Measurements from ENCODE around the gene ZNF358. TPM values are rescaled to one million over a fixed set of nuclear protein-coding genes. Genes with fewer than 3 reads are reported as not detected.

The ZNF358 gene
- total RNA-seq, 1 donor from 2014 or later, result 16.9 TPM

DNA sequence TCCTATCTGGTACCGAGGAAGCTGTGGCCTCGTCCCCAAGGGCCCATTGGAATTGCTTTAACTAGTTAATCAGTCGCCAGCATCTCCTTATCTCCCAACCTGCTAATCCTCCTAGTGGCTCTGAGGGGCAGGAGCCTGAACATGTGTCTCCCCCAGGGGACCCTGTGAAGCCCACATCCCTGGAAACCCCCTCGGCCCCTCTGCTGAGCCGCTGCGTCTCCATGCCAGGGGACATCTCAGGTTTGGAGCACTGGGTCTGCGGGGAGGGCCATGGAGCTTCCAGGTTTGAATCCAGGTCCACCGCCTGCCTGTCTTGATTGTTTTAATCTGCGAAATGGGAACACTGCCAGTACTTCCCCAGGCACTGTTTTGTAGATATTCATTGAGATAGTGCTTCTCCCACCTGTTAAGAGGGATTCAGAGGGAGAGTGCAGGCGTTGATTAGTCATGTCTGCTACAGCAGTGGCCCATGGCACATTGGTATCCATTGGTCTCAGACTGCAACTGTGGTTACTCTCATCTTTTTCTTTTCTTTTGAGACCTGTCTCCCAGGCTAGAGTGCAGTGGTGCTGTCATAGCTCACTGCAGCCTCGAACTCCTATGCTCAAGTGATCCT is 26.0 kb downstream of the ZNF358 start:
- H2AFZ ChIP-seq (replicated peaks), result no peak overlapping the region
- TF ChIP-seq, protein P1, sequence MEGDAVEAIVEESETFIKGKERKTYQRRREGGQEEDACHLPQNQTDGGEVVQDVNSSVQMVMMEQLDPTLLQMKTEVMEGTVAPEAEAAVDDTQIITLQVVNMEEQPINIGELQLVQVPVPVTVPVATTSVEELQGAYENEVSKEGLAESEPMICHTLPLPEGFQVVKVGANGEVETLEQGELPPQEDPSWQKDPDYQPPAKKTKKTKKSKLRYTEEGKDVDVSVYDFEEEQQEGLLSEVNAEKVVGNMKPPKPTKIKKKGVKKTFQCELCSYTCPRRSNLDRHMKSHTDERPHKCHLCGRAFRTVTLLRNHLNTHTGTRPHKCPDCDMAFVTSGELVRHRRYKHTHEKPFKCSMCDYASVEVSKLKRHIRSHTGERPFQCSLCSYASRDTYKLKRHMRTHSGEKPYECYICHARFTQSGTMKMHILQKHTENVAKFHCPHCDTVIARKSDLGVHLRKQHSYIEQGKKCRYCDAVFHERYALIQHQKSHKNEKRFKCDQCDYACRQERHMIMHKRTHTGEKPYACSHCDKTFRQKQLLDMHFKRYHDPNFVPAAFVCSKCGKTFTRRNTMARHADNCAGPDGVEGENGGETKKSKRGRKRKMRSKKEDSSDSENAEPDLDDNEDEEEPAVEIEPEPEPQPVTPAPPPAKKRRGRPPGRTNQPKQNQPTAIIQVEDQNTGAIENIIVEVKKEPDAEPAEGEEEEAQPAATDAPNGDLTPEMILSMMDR (IDR thresholded peaks at IDR 0.05), result no peak
- no peak for TF ChIP-seq EZH2 (IDR thresholded peaks at IDR 0.05)
- no peak for TF ChIP-seq EZH2phosphoT487 (IDR thresholded peaks at IDR 0.05)
- Mint-ChIP-seq H3K9me3 (no peaks in the 10 kb centered on the region), H3K4me3 (no peak overlapping the region), H3K4me1 (no peaks in the 10 kb centered on the region), H3K27me3 (ENCODE audit: insufficient read depth, low read depth) (peaks cover 6% of the 10 kb centered on the region), H3K27ac (no peak overlapping the region), H3K36me3 (peaks cover 18% of the 10 kb centered on the region)
- no peak for DNase-seq (ENCODE audit: low spot score)
- H3K9ac ChIP-seq, result no peak overlapping the region
- H4K20me1 ChIP-seq (ENCODE audit: low read depth), result no peaks in the 10 kb centered on the region
- no peaks in the 10 kb centered on the region for H3K9me3 ChIP-seq (ENCODE audit: low read depth)
- no peaks in the 10 kb centered on the region for H3K4me1 ChIP-seq
- no peak overlapping the region for H3K27ac ChIP-seq
- no peaks in the 10 kb centered on the region for H3F3A ChIP-seq (ENCODE audit: low read depth)
- no peak overlapping the region for H3K4me3 ChIP-seq
- H3K27me3 ChIP-seq, result no peaks in the 10 kb centered on the region
- H3K4me2 ChIP-seq, result no peak overlapping the region
- H3K79me2 ChIP-seq (ENCODE audit: low read depth), result no peaks in the 10 kb centered on the region
- H3K36me3 ChIP-seq, result no peaks in the 10 kb centered on the region

DNA sequence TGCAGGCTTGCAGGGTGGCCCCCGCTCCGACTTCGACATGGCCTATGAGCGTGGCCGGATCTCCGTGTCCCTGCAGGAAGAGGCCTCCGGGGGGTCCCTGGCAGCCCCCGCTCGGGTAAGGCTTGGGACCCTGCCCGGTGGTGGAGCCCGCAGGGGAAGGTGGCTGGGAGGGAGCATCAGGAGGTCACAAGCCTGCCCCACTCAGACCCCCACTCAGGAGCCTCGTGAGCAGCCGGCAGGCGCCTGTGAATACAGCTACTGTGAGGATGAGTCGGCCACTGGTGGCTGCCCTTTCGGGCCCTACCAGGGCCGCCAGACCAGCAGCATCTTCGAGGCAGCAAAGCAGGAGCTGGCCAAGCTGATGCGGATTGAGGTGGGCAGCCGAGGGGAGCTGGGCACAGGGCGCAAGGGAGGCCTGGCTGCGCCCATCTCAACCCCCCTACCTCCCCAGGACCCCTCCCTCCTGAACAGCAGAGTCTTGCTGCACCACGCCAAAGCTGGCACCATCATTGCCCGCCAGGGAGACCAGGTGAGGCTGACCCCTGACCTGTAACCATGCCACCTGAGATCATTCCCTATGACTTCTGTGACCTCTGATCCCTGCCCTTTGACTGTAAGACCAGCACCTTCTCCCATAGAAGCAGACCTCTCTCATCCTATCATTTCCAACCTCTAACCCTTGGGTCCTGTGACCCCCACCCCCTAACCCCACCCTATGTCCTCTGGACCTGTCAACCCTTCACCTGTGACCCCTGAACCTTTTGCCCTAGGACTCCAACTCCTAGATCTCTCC is 26.8 kb downstream of the ZNF358 start:
- H3K27me3 ChIP-seq, result no peaks in the 10 kb centered on the region
- TF ChIP-seq EZH2 (IDR thresholded peaks at IDR 0.05) (no peak), EZH2phosphoT487 (IDR thresholded peaks at IDR 0.05) (no peak)
- TF ChIP-seq, protein P1 (IDR thresholded peaks at IDR 0.05), result no peak
- H3K27ac ChIP-seq, result no peak overlapping the region
- Mint-ChIP-seq H3K4me1 (no peaks in the 10 kb centered on the region), H3K36me3 (peaks cover 15% of the 10 kb centered on the region), H3K4me3 (no peak overlapping the region), H3K27me3 (ENCODE audit: insufficient read depth, low read depth) (peaks cover 4% of the 10 kb centered on the region), H3K9me3 (no peaks in the 10 kb centered on the region), H3K27ac (no peak overlapping the region)
- no peaks in the 10 kb centered on the region for H3K36me3 ChIP-seq
- no peak overlapping the region for H2AFZ ChIP-seq (replicated peaks)
- no peak overlapping the region for H3K4me3 ChIP-seq
- H3K9ac ChIP-seq, result no peak overlapping the region
- H3K79me2 ChIP-seq (ENCODE audit: low read depth), result no peaks in the 10 kb centered on the region
- H3K4me2 ChIP-seq, result no peak overlapping the region
- H3F3A ChIP-seq (ENCODE audit: low read depth), result no peaks in the 10 kb centered on the region
- H3K9me3 ChIP-seq (ENCODE audit: low read depth), result no peaks in the 10 kb centered on the region
- H3K4me1 ChIP-seq, result no peaks in the 10 kb centered on the region
- H4K20me1 ChIP-seq (ENCODE audit: low read depth), result no peaks in the 10 kb centered on the region
- no peak for DNase-seq (ENCODE audit: low spot score)

DNA sequence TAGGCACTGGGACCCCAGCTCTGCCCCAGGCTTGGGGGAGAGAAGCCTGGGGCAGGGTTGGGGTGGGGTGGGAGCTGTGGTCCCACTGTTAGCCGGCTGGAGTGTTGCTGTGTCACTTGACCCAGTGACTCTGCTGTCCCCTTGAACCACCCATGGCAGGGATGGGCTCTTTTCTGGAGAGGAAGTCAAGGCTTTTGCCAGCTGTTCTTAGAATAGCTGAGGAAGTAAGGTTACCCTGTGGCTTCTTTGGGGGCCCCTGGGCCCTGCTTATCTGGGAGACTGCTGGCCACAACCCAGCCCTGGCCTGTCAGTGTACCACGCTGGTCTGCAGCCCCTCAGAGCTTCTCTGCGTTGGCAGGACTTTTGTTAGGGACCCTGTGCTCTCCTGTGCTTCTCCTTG is 28.7 kb downstream of the ZNF358 start:
- Histone ChIP-seq H3K36me3 (no peaks in the 10 kb centered on the region), H3K27ac (no peak overlapping the region), H3K79me2 (ENCODE audit: low read depth) (no peaks in the 10 kb centered on the region), H3K4me3 (no peak overlapping the region), H3K4me2 (no peak overlapping the region), H3K4me1 (no peaks in the 10 kb centered on the region), H3K27me3 (no peaks in the 10 kb centered on the region), H3F3A (ENCODE audit: low read depth) (no peaks in the 10 kb centered on the region), H4K20me1 (ENCODE audit: low read depth) (no peaks in the 10 kb centered on the region), H2AFZ (replicated peaks) (no peak overlapping the region), H3K9ac (no peak overlapping the region), H3K9me3 (ENCODE audit: low read depth) (no peaks in the 10 kb centered on the region)
- TF ChIP-seq EZH2 (IDR thresholded peaks at IDR 0.05) (no peak), EZH2phosphoT487 (IDR thresholded peaks at IDR 0.05) (no peak)
- TF ChIP-seq, protein P1 (IDR thresholded peaks at IDR 0.05), result no peak
- H3K36me3 Mint-ChIP-seq, result peaks cover 14% of the 10 kb centered on the region
- H3K4me1 Mint-ChIP-seq, result no peaks in the 10 kb centered on the region
- H3K27ac Mint-ChIP-seq, result no peak overlapping the region
- H3K27me3 Mint-ChIP-seq (ENCODE audit: insufficient read depth, low read depth), result peaks cover 5% of the 10 kb centered on the region
- no peaks in the 10 kb centered on the region for H3K9me3 Mint-ChIP-seq
- no peak for DNase-seq (ENCODE audit: low spot score)
- no peak overlapping the region for H3K4me3 Mint-ChIP-seq

All from neural progenitor cell (in vitro differentiated cells).